Suppressor macrophage (primary cell): ENCODE results near the gene ORC1.

Experiments used
- DNase-seq, 4 experiments: peaks; one replicate each; pipeline ENCODE4 v3.0.0-alpha.2; 2020 to 2022
- total RNA-seq, 17 experiments: gene quantifications; one replicate each; lab custom pipeline; 2026; ENCODE audit warnings: mixed read lengths in 6 of 17, inconsistent platforms in 3 of 17; lab: John Stamatoyannopoulos, UW

ORC1 gene
- total RNA-seq = 2.6 to 27.9 (median 9.0) reads per million in 17 experiments

DNA sequence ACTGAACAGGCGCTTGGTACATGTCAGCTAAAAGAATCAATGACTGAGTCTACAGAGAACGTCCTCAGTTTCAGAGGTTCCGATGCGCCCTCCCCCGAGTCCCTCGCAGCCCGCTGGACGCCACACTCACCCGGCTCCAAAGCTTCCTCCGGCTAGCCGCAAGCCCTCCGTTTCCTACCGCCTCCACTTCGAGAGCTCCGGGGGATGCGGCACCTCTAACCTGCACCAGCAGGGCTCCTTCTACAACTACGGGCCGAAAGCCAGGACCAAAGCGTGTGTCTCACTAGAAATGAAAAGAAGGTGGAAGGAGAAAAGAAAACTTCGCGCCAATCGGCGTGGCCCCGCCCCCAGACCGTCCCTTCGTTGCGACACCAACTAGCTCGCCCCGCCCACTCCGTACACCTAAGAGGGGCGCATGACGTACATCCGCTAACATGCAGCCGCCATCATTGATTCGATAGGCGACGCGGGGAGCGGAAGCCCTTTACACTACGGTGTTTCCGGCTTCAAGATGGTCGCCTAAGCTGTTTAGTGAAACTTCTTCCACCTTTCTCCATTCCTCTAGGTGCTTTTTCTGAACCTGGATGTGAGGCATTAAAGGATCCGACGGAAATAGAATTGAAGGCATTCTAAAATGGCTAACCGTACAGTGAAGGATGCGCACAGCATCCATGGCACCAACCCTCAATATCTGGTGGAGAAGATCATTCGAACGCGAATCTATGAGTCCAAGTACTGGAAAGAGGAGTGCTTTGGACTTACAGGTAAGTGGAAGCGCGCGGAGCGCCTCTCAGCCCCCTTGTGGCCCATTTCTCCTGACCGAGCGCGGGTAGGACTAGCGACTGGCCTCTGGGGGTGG is at the start of gene ORC1, which contains the start of gene PRPF38A:
ORC1 (minus strand) TSS at position 308 of the 859 bp plus-strand sequence. CDS start 2,200 bp downstream, outside the sequence.
PRPF38A (plus strand) TSS at position 487 of the 859 bp plus-strand sequence; CDS start at position 635, 148 bp downstream.
- DNase-seq = peak; percentile 98 to 100 (median 98)

DNA sequence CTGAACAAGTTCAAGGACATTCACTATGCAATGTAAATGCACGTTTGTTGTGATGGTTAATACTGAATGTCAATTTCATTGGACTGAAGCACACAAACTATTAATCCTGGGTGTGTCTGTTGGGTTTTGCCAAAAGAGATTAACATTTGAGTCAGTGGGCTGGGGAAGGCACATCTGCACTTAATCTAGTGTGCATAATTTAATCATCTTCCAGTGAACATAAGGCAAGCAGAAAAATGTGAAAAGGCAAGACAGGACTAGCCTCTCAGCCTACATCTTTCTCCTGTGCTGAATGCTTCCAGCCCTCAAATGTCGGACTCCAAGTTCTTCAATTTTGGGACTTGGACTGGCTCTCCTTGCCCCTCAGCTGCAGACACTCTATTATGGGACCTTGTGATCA is 40.2 kb upstream of the ORC1 start:
- DNase-seq = no peak

DNA sequence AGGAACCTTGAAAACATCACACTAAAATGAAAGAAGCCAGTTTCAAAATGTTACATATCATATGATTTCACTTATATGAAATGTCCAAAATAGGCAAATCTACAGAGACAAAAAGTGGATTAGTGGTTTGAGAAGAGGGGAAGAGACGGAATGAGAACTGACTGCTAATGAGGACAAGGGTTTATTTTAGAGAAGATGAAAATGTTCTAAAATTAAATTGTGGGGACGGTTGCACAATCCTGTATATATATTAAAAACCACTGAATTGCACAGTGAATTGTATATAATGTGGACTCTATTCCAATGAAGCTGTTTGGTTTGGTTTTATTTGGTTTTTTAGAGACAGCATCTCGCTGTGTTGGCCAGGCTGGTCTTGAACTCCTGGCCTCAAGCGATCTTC is 35.8 kb upstream of the ORC1 start:
- DNase-seq = peak in 1 of 4 experiments; percentile 17

DNA sequence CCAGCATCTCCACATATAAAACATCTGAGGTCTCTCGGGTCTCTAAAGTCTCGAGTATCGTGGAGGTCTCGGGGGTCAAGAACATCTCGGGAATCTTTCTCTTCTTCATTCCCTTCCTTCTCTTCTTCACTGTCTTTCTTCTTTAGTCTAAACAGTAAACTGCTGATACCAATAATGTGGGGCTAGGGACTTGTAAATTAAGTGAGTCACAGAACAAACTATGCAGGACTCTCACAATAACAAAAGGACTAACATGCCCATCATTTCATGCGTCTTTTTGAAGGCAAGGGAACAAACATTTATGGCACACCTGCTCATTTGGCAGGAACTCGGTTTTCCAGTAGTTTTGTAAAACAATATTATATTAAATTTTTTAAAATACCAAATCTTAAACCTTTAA is 32.6 kb upstream of the ORC1 start:
- no peak for DNase-seq

DNA sequence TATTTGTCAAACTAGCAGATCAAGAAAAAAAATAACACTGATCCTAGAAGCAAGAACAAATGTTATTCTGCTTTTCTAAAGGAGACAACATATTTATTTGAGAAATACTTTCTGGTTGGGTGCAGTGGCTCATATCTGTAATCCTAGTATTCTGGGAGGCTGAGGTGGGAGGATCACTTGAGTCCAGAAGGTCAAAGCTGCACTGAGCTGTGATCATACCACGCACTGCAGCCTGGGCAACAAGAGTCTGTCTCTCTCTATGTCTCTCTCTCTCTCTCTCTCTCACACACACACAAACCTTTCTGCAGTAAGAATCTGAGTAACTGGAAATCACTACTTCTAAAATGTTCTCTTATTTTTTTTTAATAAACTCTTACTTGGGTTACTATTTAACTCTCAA is 31.4 kb upstream of the ORC1 start:
- no peak for DNase-seq

DNA sequence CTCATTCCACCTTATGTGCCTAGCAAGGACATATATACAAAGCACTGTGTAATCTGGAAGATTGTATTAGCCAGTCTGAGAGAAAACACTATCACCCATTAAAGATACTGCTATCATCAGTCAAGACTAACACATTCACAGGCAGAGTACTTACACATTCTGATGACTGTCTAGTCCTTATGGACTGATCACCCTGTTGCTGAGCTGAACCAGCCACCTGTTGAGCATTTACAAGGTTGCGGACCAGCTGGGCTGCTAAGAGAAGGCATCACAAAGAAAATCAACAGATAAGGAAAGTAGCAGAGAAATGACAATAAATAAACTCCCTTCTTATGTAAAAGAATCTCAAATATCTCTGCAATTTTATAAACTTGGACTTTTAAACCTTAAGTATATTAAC is 31.0 kb upstream of the ORC1 start:
- no peak for DNase-seq

DNA sequence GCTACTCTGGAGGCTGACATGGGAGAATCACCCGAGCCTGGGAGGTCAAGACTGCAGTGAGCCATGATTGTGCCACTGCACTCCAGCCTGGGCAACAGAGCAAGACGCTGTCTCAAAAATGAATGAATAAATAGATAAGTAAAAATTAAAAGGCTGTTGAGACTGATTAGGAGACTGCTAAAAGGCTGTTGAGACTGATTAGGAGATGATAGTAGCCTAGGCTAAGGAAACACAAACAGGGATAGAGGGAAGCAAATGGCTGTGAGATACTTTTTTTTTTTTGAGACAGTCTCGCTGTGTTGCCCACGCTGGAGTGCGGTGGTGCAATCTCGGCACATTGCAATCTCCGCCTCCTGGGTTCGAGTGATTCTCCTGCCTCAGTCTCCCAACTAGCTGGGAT is 28.6 kb upstream of the ORC1 start:
- DNase-seq = no peak

DNA sequence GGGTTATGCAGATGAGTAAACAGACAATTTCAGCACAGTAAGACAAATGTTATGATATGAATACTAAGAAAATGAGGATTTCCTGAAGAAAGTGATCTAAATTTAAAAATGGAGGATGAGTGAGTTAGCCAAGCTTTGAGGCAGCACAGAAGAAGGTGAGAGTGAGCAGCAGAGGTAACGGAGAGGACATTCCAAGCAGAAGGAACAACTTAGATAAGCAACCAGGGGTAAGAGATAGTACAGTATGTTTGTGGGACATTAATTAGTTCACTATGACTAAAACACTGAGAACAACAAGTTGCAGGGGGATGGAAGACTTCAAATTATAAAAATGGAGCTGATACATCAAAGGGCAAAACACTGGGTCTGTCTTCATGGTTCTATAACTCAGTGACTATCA is 22.9 kb upstream of the ORC1 start:
- no peak for DNase-seq

DNA sequence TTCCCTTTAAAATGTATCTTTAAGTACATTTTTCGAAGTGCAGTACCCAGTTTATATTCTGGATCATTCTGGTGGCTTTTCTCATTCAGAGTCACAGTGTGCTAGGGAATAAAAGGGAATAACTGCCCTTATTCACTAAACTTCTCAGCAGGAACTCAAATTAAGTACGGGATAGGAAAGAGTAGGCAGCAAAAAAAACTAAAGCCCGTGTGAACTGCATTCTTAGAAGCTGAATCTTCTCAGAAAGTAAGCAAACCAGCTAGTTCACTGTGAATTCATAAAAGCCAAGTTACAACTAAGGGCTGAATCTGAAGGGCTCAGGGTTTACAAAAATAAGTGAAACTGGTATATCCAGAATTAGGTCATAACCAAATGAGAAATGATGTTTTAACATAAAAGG is 22.1 kb upstream of the ORC1 start:
- no peak for DNase-seq

DNA sequence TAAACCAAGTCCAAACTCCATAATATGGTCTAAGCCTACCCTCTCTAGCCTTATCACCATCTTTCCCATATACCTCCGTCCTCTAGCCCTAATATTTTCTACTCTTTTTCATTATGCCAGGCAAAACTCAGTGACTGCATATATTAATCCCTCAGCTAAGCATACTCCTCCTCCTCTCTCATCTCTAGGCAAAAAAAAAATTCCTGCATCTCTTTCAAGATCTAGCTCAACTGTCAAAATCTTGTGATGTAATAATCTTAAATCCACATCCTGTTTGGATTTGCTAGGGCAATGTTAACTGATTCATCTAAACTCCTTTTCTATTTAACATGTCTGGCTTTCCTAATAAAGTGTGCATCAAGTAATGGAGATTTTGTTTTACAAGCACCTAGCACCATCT is 20.6 kb upstream of the ORC1 start:
- DNase-seq = no peak

DNA sequence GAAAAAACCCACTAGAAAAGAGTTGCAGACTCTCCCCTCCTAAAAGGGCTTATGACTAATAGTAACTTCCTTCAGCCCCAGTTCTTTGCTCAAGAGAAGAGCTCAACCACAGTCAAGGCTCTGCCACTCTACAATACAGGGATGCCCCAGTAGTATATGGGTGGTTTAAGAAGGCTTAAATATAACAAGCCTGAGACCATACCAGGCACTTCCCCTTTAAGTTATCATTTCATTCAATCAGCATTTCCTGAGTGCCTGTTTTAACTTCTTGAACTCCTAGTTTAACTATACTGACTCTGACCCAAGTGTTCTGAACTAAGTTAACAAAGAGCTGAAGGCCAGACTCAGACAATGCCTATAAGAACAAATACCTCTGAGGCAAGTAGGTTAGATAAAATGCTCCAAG is 20.0 kb upstream of the ORC1 start:
- DNase-seq = peak; percentile 9 to 35 (median 23)

DNA sequence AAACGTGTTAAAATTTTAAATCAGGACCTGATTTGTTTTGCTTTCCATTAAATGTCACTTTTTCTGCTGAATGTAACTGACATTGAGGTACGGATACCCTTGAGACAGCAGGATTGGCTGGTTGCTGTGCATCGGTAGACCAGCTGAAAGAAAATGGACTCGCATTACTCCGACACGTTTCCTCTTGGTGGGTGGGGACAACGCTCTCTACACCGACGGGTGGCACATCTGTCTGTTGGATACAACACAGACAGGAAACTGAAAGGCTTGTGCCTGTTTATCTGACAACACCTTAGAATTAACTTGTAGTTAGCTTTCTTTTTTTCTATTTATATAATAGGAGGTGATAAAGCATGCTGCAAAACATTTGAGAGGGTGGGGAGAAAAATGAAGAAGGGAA is 19.5 kb upstream of the ORC1 start:
- no peak for DNase-seq

DNA sequence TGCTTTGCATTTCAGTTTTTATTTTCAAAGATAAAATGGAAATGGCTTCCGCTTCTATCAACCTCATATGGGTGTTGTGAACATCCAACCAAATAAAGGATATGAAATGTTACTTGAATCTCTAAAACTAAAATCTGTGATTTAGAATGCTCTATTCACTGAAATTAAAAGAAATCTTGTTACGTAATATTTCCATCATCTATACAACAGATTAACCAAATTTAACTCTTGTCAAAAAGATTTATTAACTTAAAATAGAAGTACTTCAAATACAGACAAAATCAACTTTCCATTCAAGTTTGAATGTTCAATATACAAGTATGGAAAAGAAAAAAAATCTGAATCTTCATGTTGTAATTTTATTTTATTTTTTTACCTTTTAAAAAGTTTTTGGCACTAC is 18.8 kb upstream of the ORC1 start:
- no peak for DNase-seq

DNA sequence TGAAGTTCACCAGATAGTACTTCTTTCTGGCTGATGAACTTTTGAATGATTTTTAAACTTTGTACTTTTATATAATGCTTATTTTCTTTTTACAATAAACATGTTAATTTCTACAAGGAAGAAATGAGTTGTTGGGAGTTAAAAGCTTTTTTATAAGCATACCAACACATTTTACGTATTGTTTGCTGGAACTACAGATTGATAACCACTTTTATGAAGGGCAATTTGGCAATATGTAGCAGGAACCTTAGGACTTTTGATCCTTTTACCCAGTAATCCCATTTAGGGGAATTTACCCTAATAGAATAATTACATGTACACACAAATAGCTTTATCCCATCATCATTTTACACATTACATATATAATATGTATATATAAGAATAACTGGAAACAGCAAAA is 16.5 kb upstream of the ORC1 start:
- DNase-seq = no peak

DNA sequence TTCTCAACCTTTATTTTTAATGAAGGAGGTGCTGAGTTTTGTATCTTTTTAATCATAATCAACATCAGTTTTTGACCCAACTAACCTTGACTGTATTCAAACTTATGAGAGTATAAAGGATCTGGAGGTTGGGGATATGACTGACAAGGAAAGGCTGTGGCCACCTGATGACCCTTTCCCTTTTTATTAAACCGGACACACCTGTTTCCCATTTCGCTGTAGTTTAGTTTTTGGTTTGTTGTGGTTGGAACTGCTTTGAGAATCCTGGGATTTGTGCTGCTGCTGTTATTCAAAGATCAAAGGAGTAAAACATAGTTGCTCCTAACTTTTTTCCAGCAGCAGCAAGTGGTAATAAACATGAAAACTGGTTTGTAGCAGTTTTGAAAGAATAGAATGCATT is 12.6 kb upstream of the ORC1 start:
- DNase-seq = no peak

DNA sequence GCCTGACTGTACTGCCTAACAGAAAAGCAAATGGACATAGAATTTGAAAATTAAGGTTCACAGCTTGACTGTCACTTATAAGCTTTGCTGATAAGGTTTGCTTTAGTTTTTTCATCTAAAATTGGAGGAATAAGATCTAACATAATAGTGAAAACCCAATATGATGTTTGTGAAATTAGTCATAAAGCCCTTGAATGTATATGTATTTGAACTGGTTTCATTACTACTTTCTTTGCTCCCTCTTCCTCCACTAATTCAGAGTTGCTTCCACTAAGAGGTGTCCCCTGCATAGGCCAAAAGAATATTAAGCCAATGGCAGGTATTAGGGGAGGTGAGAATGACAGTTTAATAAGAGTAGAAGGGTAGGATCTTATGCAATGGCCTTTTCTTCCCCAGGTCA is 10.7 kb upstream of the ORC1 start:
- no peak for DNase-seq

DNA sequence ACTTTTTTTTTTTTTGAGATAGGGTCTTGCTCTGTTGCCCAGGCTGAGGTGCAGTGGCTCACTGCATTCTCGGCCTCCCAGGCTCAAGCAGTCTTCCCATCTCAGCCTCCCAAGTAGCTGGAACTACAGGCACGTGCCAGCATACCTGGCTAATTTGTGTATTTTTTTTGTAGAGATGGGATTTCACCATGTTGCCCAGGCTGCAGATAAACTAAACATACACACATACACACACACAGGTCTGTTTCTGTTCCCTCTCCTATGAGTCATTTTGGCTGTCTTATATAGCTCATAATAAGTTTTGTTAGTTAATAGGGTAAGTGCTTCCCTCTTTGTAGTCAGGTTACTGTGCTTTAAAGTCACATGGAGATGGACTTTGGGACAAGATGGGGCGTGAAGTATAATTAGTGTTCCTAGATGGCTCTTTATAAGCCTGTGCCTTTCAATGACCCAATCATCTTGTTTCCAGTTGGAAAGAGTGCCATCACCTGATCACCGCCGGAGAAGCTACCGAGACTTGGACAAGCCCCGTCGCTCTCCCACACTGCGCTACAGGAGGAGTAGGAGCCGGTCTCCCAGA is 9.3 kb upstream of the ORC1 start:
- DNase-seq = no peak

DNA sequence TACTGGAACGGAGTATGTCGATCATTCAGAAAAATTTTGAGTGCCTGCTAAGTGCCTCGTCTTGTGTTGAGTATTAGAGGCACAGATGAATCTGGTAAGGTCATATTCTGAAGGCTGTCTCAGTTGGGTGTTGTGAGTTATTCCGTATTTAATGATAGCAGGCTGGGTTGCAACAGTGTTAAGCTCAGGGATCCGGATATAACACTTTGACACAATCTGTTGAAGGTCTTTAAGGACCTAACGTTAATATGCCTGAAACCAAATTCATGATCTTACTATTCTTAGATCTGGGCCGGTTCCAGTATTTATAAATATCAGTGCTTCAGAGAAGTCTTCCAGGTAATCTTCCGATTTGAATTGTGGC is 734 bp upstream of the ORC1 start:
- no peak for DNase-seq

DNA sequence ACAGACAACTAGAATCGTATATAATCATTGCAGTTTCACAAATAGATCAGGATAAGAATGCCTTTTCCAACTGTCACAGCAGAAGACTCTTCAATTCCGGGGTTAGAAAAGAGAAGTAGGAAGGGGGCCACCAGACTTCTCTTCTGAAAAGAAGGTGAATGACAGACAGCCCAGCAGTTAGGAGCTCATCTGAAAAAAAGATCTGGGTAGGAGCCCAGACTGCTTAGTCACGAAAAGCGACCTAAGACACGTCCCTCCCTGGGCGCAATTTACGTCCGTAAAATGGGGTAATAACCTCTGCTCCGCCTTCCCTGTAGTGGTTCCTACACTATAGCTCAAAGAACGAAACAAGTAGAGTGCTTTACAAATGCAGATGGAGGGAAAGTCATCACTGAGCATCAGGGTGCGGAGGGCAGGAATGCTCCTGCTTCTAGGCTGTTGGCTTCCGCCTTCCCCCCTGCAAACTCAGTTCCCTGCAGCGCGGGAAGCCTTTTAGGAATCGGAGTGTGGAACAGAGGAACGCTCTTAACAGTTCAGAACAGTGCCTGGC is 582 bp downstream of the ORC1 start:
- peak; percentile 79 to 89 (median 81) for DNase-seq

DNA sequence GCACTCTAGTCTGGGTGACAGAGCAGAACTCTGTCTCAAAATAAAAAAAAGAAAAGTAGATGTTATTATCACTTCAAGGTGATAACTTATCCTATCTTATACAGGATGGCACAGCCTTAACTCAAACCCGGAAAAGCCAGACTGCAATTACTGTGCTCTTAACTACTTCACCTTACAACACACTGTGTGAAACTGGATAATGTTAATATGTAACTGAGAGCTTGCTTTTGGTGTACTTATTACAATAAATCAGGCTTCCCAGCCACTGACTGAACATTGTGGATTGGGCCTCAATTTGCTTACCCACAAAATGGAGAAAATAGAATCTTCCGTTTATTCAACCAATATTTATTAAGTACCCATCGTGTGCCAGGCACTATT is 1.4 kb downstream of the ORC1 start:
- DNase-seq = peak in 1 of 4 experiments; percentile 4

DNA sequence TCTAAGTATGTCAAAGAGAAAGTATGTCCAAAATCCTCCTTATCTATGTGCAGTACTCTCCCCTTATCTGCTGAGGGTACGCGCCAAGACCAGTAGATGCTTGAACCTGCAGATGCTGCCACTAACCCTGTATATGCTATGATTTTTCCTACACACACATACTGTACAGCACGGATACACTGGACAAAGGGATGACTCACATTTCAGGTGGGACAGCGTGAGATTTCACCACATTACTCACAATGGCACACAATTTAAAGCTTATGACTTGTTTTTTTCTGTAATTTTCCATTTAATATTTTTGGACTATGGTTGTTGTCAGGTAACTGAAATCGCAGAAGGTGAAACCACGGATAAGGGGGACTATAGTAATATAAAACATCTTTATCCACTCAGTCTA is 4.1 kb downstream of the ORC1 start:
- DNase-seq = no peak

DNA sequence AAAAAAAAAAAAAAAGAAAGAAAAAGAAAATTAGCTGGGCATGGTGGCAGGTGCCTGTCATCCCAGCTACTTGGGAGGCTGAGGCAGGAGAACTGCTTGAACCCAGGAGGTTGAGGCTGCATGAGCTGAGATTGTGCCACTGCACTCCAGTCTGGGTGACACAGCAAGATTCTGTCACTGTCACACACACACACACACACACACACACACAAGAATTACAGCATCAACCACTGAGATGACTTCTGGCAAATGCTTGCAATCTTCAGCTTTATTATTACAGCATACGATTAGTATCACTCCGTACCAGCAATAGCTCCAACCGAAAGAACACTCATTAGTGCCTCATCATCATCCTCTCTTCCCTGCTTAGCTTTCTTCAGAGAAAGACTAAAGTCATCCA is 4.6 kb downstream of the ORC1 start:
- no peak for DNase-seq

DNA sequence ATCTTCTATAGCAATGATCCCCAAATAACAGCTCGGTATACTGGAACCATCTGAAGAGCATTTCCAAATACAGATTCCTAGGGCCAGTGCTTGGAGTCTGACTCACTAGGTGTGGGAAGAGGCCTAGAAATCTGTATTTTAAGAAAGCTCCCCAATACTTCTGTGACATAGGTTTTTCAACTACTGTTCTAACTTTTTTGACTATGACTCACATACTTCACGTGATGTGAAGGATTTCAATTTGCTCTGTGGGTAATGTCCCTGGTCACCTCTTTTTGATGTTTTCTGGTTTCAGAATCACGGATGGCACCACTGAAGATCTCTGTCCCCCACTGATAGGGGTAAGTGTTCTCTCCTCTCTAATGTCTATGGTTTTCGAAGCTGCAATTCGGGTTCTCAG is 11.0 kb downstream of the ORC1 start:
- DNase-seq = no peak

DNA sequence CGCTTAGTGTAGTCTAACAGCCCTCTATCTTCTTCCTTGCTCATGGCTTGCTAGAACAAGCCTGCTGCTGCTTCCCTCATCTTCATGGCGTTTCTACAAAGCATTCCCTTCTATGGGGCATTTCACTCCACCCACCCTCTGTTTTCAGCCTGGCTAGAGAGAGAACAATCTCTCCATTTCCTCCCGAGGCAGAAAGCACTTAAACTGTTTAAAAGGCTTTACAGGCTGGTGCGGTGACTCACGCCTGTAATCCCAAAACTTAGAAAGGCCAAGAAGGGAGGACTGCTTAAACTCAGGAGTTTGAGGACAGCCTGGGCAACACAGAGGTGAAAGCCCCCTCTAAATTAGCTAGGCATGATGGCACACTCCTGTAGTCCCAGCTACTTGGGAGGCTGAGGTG is 17.8 kb downstream of the ORC1 start:
- DNase-seq = no peak
